Measurements from ENCODE around the gene SPSB4.
"Not testable (repeated sequence)": the region's sequence is repeated elsewhere in the genome, so short reads cannot be mapped to it uniquely, and the experiment has no call there.

Gene SPSB4

GRCh38 chr3:141015481-141015880, 35.7 kb upstream of the SPSB4 start:
- H3K4me3 ChIP-seq (ENCODE audit: low read depth, low read length): no peak overlapping the region
- TF ChIP-seq, protein P1, sequence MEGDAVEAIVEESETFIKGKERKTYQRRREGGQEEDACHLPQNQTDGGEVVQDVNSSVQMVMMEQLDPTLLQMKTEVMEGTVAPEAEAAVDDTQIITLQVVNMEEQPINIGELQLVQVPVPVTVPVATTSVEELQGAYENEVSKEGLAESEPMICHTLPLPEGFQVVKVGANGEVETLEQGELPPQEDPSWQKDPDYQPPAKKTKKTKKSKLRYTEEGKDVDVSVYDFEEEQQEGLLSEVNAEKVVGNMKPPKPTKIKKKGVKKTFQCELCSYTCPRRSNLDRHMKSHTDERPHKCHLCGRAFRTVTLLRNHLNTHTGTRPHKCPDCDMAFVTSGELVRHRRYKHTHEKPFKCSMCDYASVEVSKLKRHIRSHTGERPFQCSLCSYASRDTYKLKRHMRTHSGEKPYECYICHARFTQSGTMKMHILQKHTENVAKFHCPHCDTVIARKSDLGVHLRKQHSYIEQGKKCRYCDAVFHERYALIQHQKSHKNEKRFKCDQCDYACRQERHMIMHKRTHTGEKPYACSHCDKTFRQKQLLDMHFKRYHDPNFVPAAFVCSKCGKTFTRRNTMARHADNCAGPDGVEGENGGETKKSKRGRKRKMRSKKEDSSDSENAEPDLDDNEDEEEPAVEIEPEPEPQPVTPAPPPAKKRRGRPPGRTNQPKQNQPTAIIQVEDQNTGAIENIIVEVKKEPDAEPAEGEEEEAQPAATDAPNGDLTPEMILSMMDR (IDR thresholded peaks at IDR 0.05; ENCODE audit: borderline replicate concordance, insufficient read depth, low read depth, low read length): no peak

- not testable (repeated sequence) for H3K4me3 ChIP-seq (ENCODE audit: low read depth, low read length)
These were observed 33.5 kb upstream of the SPSB4 start for GRCh38 chr3:141017366-141018322.

GRCh38 chr3:141019244-141019643, 31.9 kb upstream of the SPSB4 start:
- TF ChIP-seq, protein P1 (IDR thresholded peaks at IDR 0.05; ENCODE audit: borderline replicate concordance, insufficient read depth, low read depth, low read length): no peak

GRCh38 chr3:141020143-141020830, 30.9 kb upstream of the SPSB4 start:
- H3K4me3 ChIP-seq (ENCODE audit: low read depth, low read length): no peak overlapping the region
- TF ChIP-seq, protein P1 (IDR thresholded peaks at IDR 0.05; ENCODE audit: borderline replicate concordance, insufficient read depth, low read depth, low read length): no peak

More at GRCh38 chr3:141019244-141019643, 31.9 kb upstream of the SPSB4 start:
- H3K4me3 ChIP-seq (ENCODE audit: low read depth, low read length): no peak overlapping the region

DNA sequence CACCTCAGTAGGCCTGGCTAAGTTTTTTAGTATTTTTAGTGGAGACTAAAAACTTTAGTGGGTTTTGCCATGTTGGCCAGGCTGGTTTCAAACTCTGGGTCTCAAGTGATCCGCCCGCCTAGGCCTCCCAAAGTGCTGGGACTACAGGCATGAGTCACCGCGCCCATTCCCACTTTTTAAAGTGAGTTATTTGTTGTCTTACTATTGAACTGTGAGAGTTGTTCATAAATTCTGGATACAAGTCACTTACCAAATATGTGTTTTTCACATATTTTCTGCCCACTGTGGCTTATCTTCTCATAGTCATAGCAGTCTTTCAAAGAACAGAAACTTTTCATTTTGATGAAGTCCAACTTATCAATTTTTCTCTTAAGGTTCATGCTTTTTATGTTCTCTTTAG, 29.9 kb upstream of the SPSB4 start:
- TF ChIP-seq, protein P1 (IDR thresholded peaks at IDR 0.05; ENCODE audit: borderline replicate concordance, insufficient read depth, low read depth, low read length): no peak
- H3K4me3 ChIP-seq (ENCODE audit: low read depth, low read length): no peak overlapping the region

- H3K4me3 ChIP-seq (ENCODE audit: low read depth, low read length): no peak overlapping the region
- TF ChIP-seq, protein P1 (IDR thresholded peaks at IDR 0.05; ENCODE audit: borderline replicate concordance, insufficient read depth, low read depth, low read length): no peak
These were observed 20.9 kb upstream of the SPSB4 start for GRCh38 chr3:141030296-141030695.

DNA sequence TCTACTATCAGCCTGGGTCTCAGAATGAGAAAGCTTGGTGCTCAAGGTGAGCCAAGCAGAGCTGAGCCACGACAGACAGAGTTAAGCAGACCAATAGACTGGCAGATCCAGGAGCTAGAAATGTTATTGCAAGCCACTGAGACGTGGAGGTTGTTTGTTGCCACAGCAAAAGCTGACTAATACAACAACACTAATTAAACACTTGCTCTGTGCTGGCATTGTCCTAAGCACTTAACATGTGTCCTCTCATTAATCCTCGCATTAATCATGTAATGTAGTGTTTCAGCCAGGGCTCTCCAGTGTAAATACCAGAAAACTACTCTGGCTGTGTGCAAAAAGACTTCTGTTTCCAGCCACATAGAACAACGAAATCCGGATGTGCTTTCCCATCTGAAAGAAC, 11.6 kb upstream of the SPSB4 start:
- TF ChIP-seq, protein P1 (IDR thresholded peaks at IDR 0.05; ENCODE audit: borderline replicate concordance, insufficient read depth, low read depth, low read length): no peak
- no peak overlapping the region for H3K4me3 ChIP-seq (ENCODE audit: low read depth, low read length)

All from GM12875 (cell line).